Right lobe of liver (tissue), 6 donors: ENCODE results near the gene MGP. TPM values are rescaled to one million over a fixed set of nuclear protein-coding genes. Genes with fewer than 3 reads are reported as not detected.

Experiments used
- ATAC-seq, 4 donors: fragments of 200-7000 bp; cut with Tn5 transposase; one replicate each; pipeline ENCODE4 v1.9.1; 2020; ENCODE audit warnings: mild to moderate bottlenecking in 4 of 4, moderate library complexity in 4 of 4
- DNase-seq, 3 donors: peaks; one replicate each; pipeline ENCODE4 v3.0.0-alpha.2; 2020
- H3K27ac ChIP-seq, 3 donors: fragments of 200-600 bp; one replicate each; pipeline ENCODE4 v1.8.0; 2022
- H3K27me3 ChIP-seq, 2 donors: fragments of 200-600 bp; one replicate each; pipeline ENCODE4 v1.8.0; 2022
- H3K36me3 ChIP-seq, 4 donors: fragments of 200-600 bp; sonication (generic) in 1 of 4; one replicate each; pipeline versions ENCODE4 v1.5.1 to v1.8.0; 2017 to 2022; ENCODE audit warnings: control low read depth in 1 of 4
- H3K4me1 ChIP-seq, 4 donors: fragments of 200-600 bp; sonication (generic) in 1 of 4; one replicate each; pipeline versions ENCODE4 v1.5.1 to v1.8.0; 2017 to 2022; ENCODE audit warnings: control low read depth in 1 of 4
- H3K4me3 ChIP-seq, 3 donors: fragments of 200-600 bp; one replicate each; pipeline ENCODE4 v1.8.0; 2022
- H3K9me3 ChIP-seq, 4 donors: fragments of 200-600 bp; sonication (generic) in 1 of 4; one replicate each; pipeline versions ENCODE4 v1.5.1 to v1.8.0; 2017 to 2022; ENCODE audit warnings: control low read depth in 1 of 4
- CTCF ChIP-seq, 4 donors: fragments of 200-600 bp in 3 of 4; fragments of 450-650 bp in 1 of 4; IDR thresholded peaks; one replicate each; pipeline versions ENCODE4 v1.5.1 to v1.8.0; 2016 to 2022; ENCODE audit warnings: antibody characterized with exemption in 4 of 4, mild to moderate bottlenecking in 2 of 4
- POLR2A ChIP-seq: fragments of 450-650 bp; IDR thresholded peaks from one replicate; pipeline ENCODE4 v1.6.1; 2017; ENCODE audit warnings: antibody characterized with exemption, mild to moderate bottlenecking
- WGBS: methylation state at CpG from one replicate; pipeline ENCODE4 v1.1.6; 2018; ENCODE audit warnings: low coverage, low lambda C conversion rate; ENCODE audit not compliant: insufficient coverage; ENCODE audit errors: missing lambda C conversion rate; 5-methylcytosine and 5-hydroxymethylcytosine counted together
- intact Hi-C, 2 donors: fragments of 100-400 bp; cut with DNase I; formaldehyde crosslinking; loops; one replicate each; pipeline versions ENCODE4 v1.11.2 to v1.14.1; 2022
- total RNA-seq, 6 experiments: library from RNA; depleted of rRNA in 2 of 6; stranded (reverse); fragments of >200 nt in 2 of 6; fragmentation: NEBNext Ultra II Directional in 3 of 6; extraction: Animal tissue kit (Norgen Biotek cat#: 25700) in 3 of 6; gene quantifications; one replicate each; pipeline versions ENCODE4 v1.1.0 to v1.2.4, GENCODE V29; 2016 to 2023
- donor health status: DM: no; HTN: yes; CAD: no.
- donor health status: DM: no; HTN: no; CAD: no.
- donor health status: DM: no; HTN: no; CAD: no.
- donor health status: DM: no; HTN: yes; CAD: no.
- donor health status: DM: no; HTN: yes; CAD: no.

Gene MGP
- total RNA-seq, 6 experiments from 2014 or later = 4.7 to 15.1 (median 7.1) TPM

GRCh38 chr12:14902465-14902864, 16.8 kb upstream of the MGP start:
- no peaks in the 10 kb centered on the region for H3K36me3 ChIP-seq
- TF ChIP-seq CTCF (IDR thresholded peaks at IDR 0.05) = no peak
- TF ChIP-seq POLR2A = no peak
- 67% methylated on average over 2 of the region's 2 CpGs for WGBS
- no peaks in the 10 kb centered on the region for H3K4me1 ChIP-seq
- intact Hi-C loops = no loop called here
- H3K27me3 ChIP-seq = no peaks in the 10 kb centered on the region
- DNase-seq = no peak
- H3K9me3 ChIP-seq = no peaks in the 10 kb centered on the region
- H3K27ac ChIP-seq = no peak overlapping the region
- no peak overlapping the region for H3K4me3 ChIP-seq
- no peak for ATAC-seq

- Histone ChIP-seq H3K27me3 (no peaks in the 10 kb centered on the region), H3K36me3 (no peaks in the 10 kb centered on the region), H3K27ac (no peak overlapping the region), H3K4me3 (no peak overlapping the region), H3K9me3 (no peaks in the 10 kb centered on the region), H3K4me1 (no peaks in the 10 kb centered on the region)
- TF ChIP-seq CTCF (IDR thresholded peaks at IDR 0.05) (no peak), POLR2A (no peak)
- ATAC-seq = no peak
- WGBS = 89% methylated on average over 1 of the region's 1 CpG
- no peak for DNase-seq
- intact Hi-C loops = no loop called here
Measured at GRCh38 chr12:14901228-14901562, 15.5 kb upstream of the MGP start.

GRCh38 chr12:14900521-14901227, 15.0 kb upstream of the MGP start:
- no peak for ATAC-seq
- Histone ChIP-seq H3K27ac (no peak overlapping the region), H3K4me3 (no peak overlapping the region), H3K9me3 (no peaks in the 10 kb centered on the region), H3K4me1 (no peaks in the 10 kb centered on the region), H3K27me3 (no peaks in the 10 kb centered on the region), H3K36me3 (no peaks in the 10 kb centered on the region)
- intact Hi-C loops = no loop called here
- no peak for DNase-seq
- TF ChIP-seq POLR2A (no peak), CTCF (IDR thresholded peaks at IDR 0.05) (no peak)
- WGBS = 77% methylated on average over 5 of the region's 5 CpGs

- no peaks in the 10 kb centered on the region for H3K4me1 ChIP-seq
- no peak for ATAC-seq
- no peak overlapping the region for H3K27ac ChIP-seq
- no peaks in the 10 kb centered on the region for H3K27me3 ChIP-seq
- H3K9me3 ChIP-seq = no peaks in the 10 kb centered on the region
- no peak for TF ChIP-seq CTCF (IDR thresholded peaks at IDR 0.05)
- no peak for TF ChIP-seq POLR2A
- WGBS = 77% methylated on average over 7 of the region's 7 CpGs
- no peaks in the 10 kb centered on the region for H3K36me3 ChIP-seq
- H3K4me3 ChIP-seq = no peak overlapping the region
- DNase-seq = no peak
- intact Hi-C loops = no loop called here
Measured at GRCh38 chr12:14896521-14897169, 11.0 kb upstream of the MGP start.
